Stimulated activated CD8-positive, alpha-beta memory T cell treated with anti-CD3 and anti-CD28 coated beads, Interleukin-7, amount 100 ng/mL, for 1 hour (primary cell): ENCODE data around the gene COL1A1.

Experiments
- DNase-seq, 2 donors: peaks; one replicate each; pipeline ENCODE4 v3.0.0-alpha.2; 2020; ENCODE audit warnings: low read depth in 2 of 2

Gene COL1A1

GRCh38 chr17:50201276-50201854 is at the start of gene COL1A1:
COL1A1 (minus strand) TSS chr17:50201631; CDS start chr17:50201513, 118 bp downstream.
- DNase-seq, result no peak

- no peak for DNase-seq
These were observed 46.8 kb upstream of the COL1A1 start for GRCh38 chr17:50248255-50248654.

- no peak for DNase-seq
These were observed 43.3 kb upstream of the COL1A1 start for GRCh38 chr17:50244771-50245170.

GRCh38 chr17:50241431-50241830 is 40.0 kb upstream of the COL1A1 start:
- no peak for DNase-seq

GRCh38 chr17:50240851-50241250 is 39.4 kb upstream of the COL1A1 start:
- DNase-seq, result no peak

- no peak for DNase-seq
These were observed 38.5 kb upstream of the COL1A1 start for GRCh38 chr17:50239937-50240336.

- DNase-seq, result no peak
These were observed 37.3 kb upstream of the COL1A1 start for GRCh38 chr17:50238601-50239280.

GRCh38 chr17:50237901-50238300 is 36.5 kb upstream of the COL1A1 start:
- DNase-seq, result no peak

GRCh38 chr17:50234581-50234980 is 33.1 kb upstream of the COL1A1 start:
- DNase-seq, result no peak

- no peak for DNase-seq
These were observed 24.3 kb upstream of the COL1A1 start for GRCh38 chr17:50225701-50226240.

GRCh38 chr17:50222922-50223321 is 21.5 kb upstream of the COL1A1 start:
- DNase-seq, result no peak

GRCh38 chr17:50221864-50222545 is 20.6 kb upstream of the COL1A1 start:
- DNase-seq, result no peak

GRCh38 chr17:50221266-50221863 is 19.9 kb upstream of the COL1A1 start:
- DNase-seq, result no peak

GRCh38 chr17:50220811-50221210 is 19.4 kb upstream of the COL1A1 start:
- no peak for DNase-seq

GRCh38 chr17:50219939-50220465 is 18.6 kb upstream of the COL1A1 start:
- no peak for DNase-seq

- DNase-seq, result no peak
These were observed 17.9 kb upstream of the COL1A1 start for GRCh38 chr17:50219342-50219741.

GRCh38 chr17:50218771-50219315 is 17.4 kb upstream of the COL1A1 start:
- DNase-seq, result no peak

GRCh38 chr17:50218071-50218759 is 16.8 kb upstream of the COL1A1 start:
- no peak for DNase-seq

GRCh38 chr17:50217591-50217990 is 16.2 kb upstream of the COL1A1 start:
- DNase-seq, result no peak

GRCh38 chr17:50214976-50215760 is 13.7 kb upstream of the COL1A1 start:
- DNase-seq, result no peak
